Skeletal muscle tissue (tissue), 4 donors: ENCODE data around the gene TMEM182. TPM values are rescaled to one million over a fixed set of nuclear protein-coding genes. Genes with fewer than 3 reads are reported as not detected.

Experiments used
- H3K27ac ChIP-seq: one replicate; pipeline ENCODE4 v1.7.0; 2013; ENCODE audit warnings: mild to moderate bottlenecking, low read depth, low read length, inconsistent platforms
- H3K27me3 ChIP-seq, 3 donors: one replicate each; pipeline ENCODE4 v1.7.0; 2013; ENCODE audit warnings: low read length in 3 of 3; ENCODE audit not compliant: control insufficient read depth in 3 of 3, insufficient read depth in 3 of 3
- H3K36me3 ChIP-seq, 3 donors: one replicate each; pipeline ENCODE4 v1.7.0; 2013; ENCODE audit warnings: low read length in 3 of 3; ENCODE audit not compliant: control insufficient read depth in 3 of 3, insufficient read depth in 3 of 3
- H3K4me1 ChIP-seq, 3 donors: one replicate each; pipeline ENCODE4 v1.7.0; 2013; ENCODE audit warnings: low read length in 3 of 3, mild to moderate bottlenecking in 3 of 3; ENCODE audit not compliant: control insufficient read depth in 3 of 3, insufficient read depth in 3 of 3
- H3K4me3 ChIP-seq, 3 donors: one replicate each; pipeline ENCODE4 v1.7.0; 2013; ENCODE audit warnings: low read length in 3 of 3
- H3K9ac ChIP-seq, 3 donors: one replicate each; pipeline ENCODE4 v1.7.0; 2013; ENCODE audit warnings: low read length in 3 of 3, mild to moderate bottlenecking in 3 of 3, moderate library complexity in 2 of 3, low read depth in 1 of 3
- H3K9me3 ChIP-seq, 3 donors: one replicate each; pipeline ENCODE4 v1.7.0; 2013; ENCODE audit warnings: low read length in 3 of 3; ENCODE audit not compliant: control insufficient read depth in 3 of 3
- total RNA-seq: library from RNA; depleted of rRNA; stranded (reverse); fragments of >200 nt; gene quantifications from one replicate; pipeline ENCODE4 v1.2.3, GENCODE V29; 2014
- donor health status: Osteomylitis.

The TMEM182 gene
- total RNA-seq, 1 donor from 2014 or later: 152 TPM

GRCh38 chr2:102736410-102737409 is 25.1 kb upstream of the TMEM182 start:
- Histone ChIP-seq H3K36me3 (peaks cover 0 to 4% (median 2%) of the 10 kb centered on the region in 3 donors), H3K4me3 (peak overlapping the region; percentile 89 to 94 (median 92)), H3K27ac (peak overlapping the region; percentile 69), H3K4me1 (peaks cover 11 to 27% (median 18%) of the 10 kb centered on the region in 3 donors), H3K9ac (peak overlapping the region; percentile 80 to 90 (median 89)), H3K9me3 (no peaks in the 10 kb centered on the region), H3K27me3 (no peaks in the 10 kb centered on the region)

- H3K9me3 ChIP-seq: no peaks in the 10 kb centered on the region
- H3K36me3 ChIP-seq: no peaks in the 10 kb centered on the region
- H3K9ac ChIP-seq: peak overlapping the region in 1 of 3 donors; percentile 90
- peaks cover 11 to 27% (median 18%) of the 10 kb centered on the region in 3 donors for H3K4me1 ChIP-seq
- peak overlapping the region; percentile 89 to 94 (median 92) for H3K4me3 ChIP-seq
- H3K27ac ChIP-seq: no peak overlapping the region
- no peaks in the 10 kb centered on the region for H3K27me3 ChIP-seq
These were observed 24.4 kb upstream of the TMEM182 start for GRCh38 chr2:102737431-102737830.

GRCh38 chr2:102743259-102743658 is 18.6 kb upstream of the TMEM182 start:
- H3K27me3 ChIP-seq: no peaks in the 10 kb centered on the region
- no peaks in the 10 kb centered on the region for H3K9me3 ChIP-seq
- no peak overlapping the region for H3K4me3 ChIP-seq
- H3K36me3 ChIP-seq: no peaks in the 10 kb centered on the region
- no peak overlapping the region for H3K9ac ChIP-seq
- no peaks in the 10 kb centered on the region for H3K4me1 ChIP-seq
- no peak overlapping the region for H3K27ac ChIP-seq

- H3K4me1 ChIP-seq: no peaks in the 10 kb centered on the region
- no peak overlapping the region for H3K27ac ChIP-seq
- H3K36me3 ChIP-seq: no peaks in the 10 kb centered on the region
- no peak overlapping the region for H3K4me3 ChIP-seq
- H3K27me3 ChIP-seq: no peaks in the 10 kb centered on the region
- no peaks in the 10 kb centered on the region for H3K9me3 ChIP-seq
- no peak overlapping the region for H3K9ac ChIP-seq
These were observed 13.7 kb upstream of the TMEM182 start for GRCh38 chr2:102748107-102748506.

- H3K36me3 ChIP-seq: no peaks in the 10 kb centered on the region
- no peaks in the 10 kb centered on the region for H3K9me3 ChIP-seq
- no peak overlapping the region for H3K27ac ChIP-seq
- H3K27me3 ChIP-seq: no peaks in the 10 kb centered on the region
- H3K9ac ChIP-seq: no peak overlapping the region
- peaks cover 0 to under 1% (median 0%) of the 10 kb centered on the region in 3 donors for H3K4me1 ChIP-seq
- no peak overlapping the region for H3K4me3 ChIP-seq
These were observed 11.9 kb upstream of the TMEM182 start for GRCh38 chr2:102749938-102750337.

- H3K9me3 ChIP-seq: no peaks in the 10 kb centered on the region
- no peaks in the 10 kb centered on the region for H3K36me3 ChIP-seq
- no peaks in the 10 kb centered on the region for H3K27me3 ChIP-seq
- no peak overlapping the region for H3K4me3 ChIP-seq
- no peak overlapping the region for H3K9ac ChIP-seq
- H3K27ac ChIP-seq: no peak overlapping the region
- H3K4me1 ChIP-seq: peaks cover 8 to 18% (median 12%) of the 10 kb centered on the region in 3 donors
These were observed 8.2 kb upstream of the TMEM182 start for GRCh38 chr2:102753563-102754159.

GRCh38 chr2:102754456-102755145 is 7.2 kb upstream of the TMEM182 start:
- Histone ChIP-seq H3K9me3 (no peaks in the 10 kb centered on the region), H3K9ac (peak overlapping the region in 1 of 3 donors; percentile 35), H3K27me3 (no peaks in the 10 kb centered on the region), H3K36me3 (no peaks in the 10 kb centered on the region), H3K27ac (peak overlapping the region; percentile 48), H3K4me1 (peaks cover 13 to 18% (median 16%) of the 10 kb centered on the region in 3 donors), H3K4me3 (no peak overlapping the region)

- Histone ChIP-seq H3K9ac (peak overlapping the region in 2 of 3 donors; percentile 35 to 51), H3K27ac (peak overlapping the region; percentile 48), H3K9me3 (no peaks in the 10 kb centered on the region), H3K4me3 (peak overlapping the region in 1 of 3 donors; percentile 2), H3K4me1 (peaks cover 14 to 19% (median 18%) of the 10 kb centered on the region in 3 donors), H3K27me3 (no peaks in the 10 kb centered on the region), H3K36me3 (no peaks in the 10 kb centered on the region)
These were observed 6.5 kb upstream of the TMEM182 start for GRCh38 chr2:102755284-102755683.

GRCh38 chr2:102758439-102758838 is 3.4 kb upstream of the TMEM182 start:
- peak overlapping the region in 1 of 3 donors; percentile 30 for H3K9ac ChIP-seq
- H3K27ac ChIP-seq: no peak overlapping the region
- no peak overlapping the region for H3K4me3 ChIP-seq
- H3K36me3 ChIP-seq: no peaks in the 10 kb centered on the region
- no peaks in the 10 kb centered on the region for H3K9me3 ChIP-seq
- peaks cover 15 to 26% (median 18%) of the 10 kb centered on the region in 3 donors for H3K4me1 ChIP-seq
- H3K27me3 ChIP-seq: no peaks in the 10 kb centered on the region
